Mesenchymal stem cell (in vitro differentiated cells and primary cell): ENCODE measurements around the gene VPS45.

Source experiments
- DNase-seq: peaks from one replicate; pipeline ENCODE4 v3.0.0-alpha.2; 2013
- H2AFZ ChIP-seq: one replicate; pipeline ENCODE4 v1.6.1; 2013; ENCODE audit warnings: low read depth, mild to moderate bottlenecking, control low read depth, inconsistent platforms, low read length, moderate library complexity
- H2AK5ac ChIP-seq: 2 replicates; pipeline ENCODE4 v1.6.1; 2013; ENCODE audit warnings: low read length, moderate library complexity, mild to moderate bottlenecking, inconsistent platforms; ENCODE audit not compliant: severe bottlenecking
- H2BK120ac ChIP-seq: one replicate; pipeline ENCODE4 v1.6.1; 2013; ENCODE audit warnings: low read depth, mild to moderate bottlenecking, inconsistent platforms, low read length, moderate library complexity
- H2BK12ac ChIP-seq, 2 experiments: one replicate each; pipeline ENCODE4 v1.6.1; 2013; ENCODE audit warnings: inconsistent platforms in 2 of 2, low read length in 2 of 2, mild to moderate bottlenecking in 2 of 2, moderate library complexity in 2 of 2, control low read depth in 1 of 2
- H2BK15ac ChIP-seq: one replicate; pipeline ENCODE4 v1.6.1; 2013; ENCODE audit warnings: mild to moderate bottlenecking, low read depth, inconsistent platforms; ENCODE audit not compliant: poor library complexity, severe bottlenecking
- H2BK5ac ChIP-seq: 2 replicates; pipeline ENCODE4 v1.6.1; 2013; ENCODE audit warnings: low read depth, mild to moderate bottlenecking, low read length, control low read depth, inconsistent platforms; ENCODE audit not compliant: poor library complexity, severe bottlenecking
- H3K14ac ChIP-seq, 2 experiments: one replicate each; pipeline ENCODE4 v1.6.1; 2013; ENCODE audit warnings: inconsistent platforms in 2 of 2, low read length in 2 of 2, control low read depth in 1 of 2, mild to moderate bottlenecking in 1 of 2, moderate library complexity in 1 of 2
- H3K18ac ChIP-seq, 2 experiments: one replicate each; pipeline ENCODE4 v1.6.1; 2013; ENCODE audit warnings: inconsistent platforms in 2 of 2, low read length in 2 of 2, control low read depth in 1 of 2, low read depth in 1 of 2, mild to moderate bottlenecking in 1 of 2
- H3K23ac ChIP-seq, 2 experiments: one replicate each; pipeline ENCODE4 v1.6.1; 2013; ENCODE audit warnings: inconsistent platforms in 2 of 2, low read length in 2 of 2, mild to moderate bottlenecking in 2 of 2, moderate library complexity in 2 of 2, control low read depth in 1 of 2
- H3K27ac ChIP-seq: 2 replicates; pipeline ENCODE4 v1.5.1; 2013; ENCODE audit warnings: mild to moderate bottlenecking, moderate library complexity, low read length, control low read depth, inconsistent platforms; ENCODE audit not compliant: poor library complexity, severe bottlenecking
- H3K27me3 ChIP-seq, 2 experiments: 2 replicates each; pipeline versions ENCODE4 v1.6.1 to v1.7.0; 2013; ENCODE audit warnings: low read length in 2 of 2, mild to moderate bottlenecking in 2 of 2, moderate library complexity in 2 of 2, control low read depth in 1 of 2, inconsistent platforms in 1 of 2; ENCODE audit not compliant: control insufficient read depth in 1 of 2, insufficient read depth in 1 of 2
- H3K36me3 ChIP-seq, 2 experiments: 2 replicates each; pipeline versions ENCODE4 v1.6.1 to v1.7.0; 2013; ENCODE audit warnings: low read length in 2 of 2, control low read depth in 1 of 2, inconsistent platforms in 1 of 2, low read depth in 1 of 2, mild to moderate bottlenecking in 1 of 2; ENCODE audit not compliant: insufficient read depth in 2 of 2, control insufficient read depth in 1 of 2
- H3K4ac ChIP-seq, 2 experiments: one replicate each; pipeline ENCODE4 v1.6.1; 2013; ENCODE audit warnings: inconsistent platforms in 2 of 2, low read length in 2 of 2, mild to moderate bottlenecking in 2 of 2, moderate library complexity in 2 of 2, control low read depth in 1 of 2, low read depth in 1 of 2
- H3K4me1 ChIP-seq: 2 replicates; pipeline ENCODE4 v1.6.1; 2013; ENCODE audit warnings: low read depth, low read length, control low read depth; ENCODE audit not compliant: control insufficient read depth, insufficient read depth
- H3K4me2 ChIP-seq: 2 replicates; pipeline ENCODE4 v1.6.1; 2013; ENCODE audit warnings: low read length, mild to moderate bottlenecking, inconsistent platforms; ENCODE audit not compliant: poor library complexity, severe bottlenecking
- H3K4me3 ChIP-seq, 2 experiments: 2 replicates each; pipeline versions ENCODE4 v1.5.1 to v1.7.0; 2013; ENCODE audit warnings: low read length in 2 of 2, mild to moderate bottlenecking in 2 of 2, control low read depth in 1 of 2, low read depth in 1 of 2; ENCODE audit not compliant: insufficient read depth in 1 of 2
- H3K79me1 ChIP-seq: replicated peaks from 2 replicates; pipeline ENCODE4 v1.6.1; 2013; ENCODE audit warnings: mild to moderate bottlenecking, control low read depth, low read length, inconsistent platforms; ENCODE audit not compliant: poor library complexity, severe bottlenecking
- H3K9ac ChIP-seq: 2 replicates; pipeline ENCODE4 v1.7.0; 2013; ENCODE audit warnings: mild to moderate bottlenecking, low read length, moderate library complexity
- H3K9me3 ChIP-seq: 2 replicates; pipeline ENCODE4 v1.7.0; 2013; ENCODE audit warnings: mild to moderate bottlenecking, low read length; ENCODE audit not compliant: control insufficient read depth
- H4K8ac ChIP-seq: one replicate; pipeline ENCODE4 v1.6.1; 2013; ENCODE audit warnings: inconsistent platforms, mild to moderate bottlenecking, low read length, moderate library complexity
- H4K91ac ChIP-seq: one replicate; pipeline ENCODE4 v1.6.1; 2013; ENCODE audit warnings: mild to moderate bottlenecking, low read length, inconsistent platforms
- WGBS: methylation state at CpG from one replicate; pipeline ENCODE4 v1.1.7; 2013; ENCODE audit warnings: mixed read lengths; 5-methylcytosine and 5-hydroxymethylcytosine counted together

Gene VPS45

DNA sequence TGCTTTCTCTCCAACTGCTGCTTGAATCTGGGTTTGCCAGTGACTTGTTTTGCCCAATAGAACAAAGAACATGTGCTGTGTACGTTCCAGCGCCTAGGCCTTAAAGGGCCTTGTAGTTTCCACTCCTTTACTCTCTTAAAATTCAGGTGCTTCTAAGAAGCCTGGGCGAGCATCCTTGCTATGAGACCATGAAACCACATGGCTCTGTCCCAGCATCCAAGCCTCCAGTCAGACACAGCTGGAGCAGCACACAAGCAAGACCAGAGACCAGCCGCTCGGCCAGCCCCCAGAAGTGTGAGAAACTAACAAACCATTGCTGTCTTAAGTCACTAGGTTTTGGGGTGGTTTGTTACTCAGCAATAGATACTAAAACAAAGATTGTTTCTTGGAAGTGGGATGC lies 97.2 kb downstream of the VPS45 start:
- Histone ChIP-seq H2AFZ (no peak overlapping the region), H3K27ac (no peak overlapping the region), H4K8ac (peak overlapping the region; percentile 40), H3K9ac (no peak overlapping the region), H3K4ac (no peak overlapping the region), H3K4me3 (no peak overlapping the region), H3K23ac (no peak overlapping the region), H3K27me3 (no peaks in the 10 kb centered on the region), H3K18ac (no peak overlapping the region), H2BK120ac (no peak overlapping the region), H3K14ac (no peak overlapping the region), H3K36me3 (peaks cover 2 to 13% of the 10 kb centered on the region in 2 experiments), H2BK12ac (peak overlapping the region; percentile 9 to 17), H3K79me1 (no peaks in the 10 kb centered on the region), H3K9me3 (no peaks in the 10 kb centered on the region), H3K4me2 (no peak overlapping the region), H3K4me1 (peaks cover 17% of the 10 kb centered on the region), H4K91ac (no peak overlapping the region), H2BK15ac (no peak overlapping the region), H2AK5ac (peak overlapping the region; percentile 4), H2BK5ac (no peak overlapping the region)
- DNase-seq, result no peak
- WGBS, result 94% methylated on average over 5 of the region's 5 CpGs

DNA sequence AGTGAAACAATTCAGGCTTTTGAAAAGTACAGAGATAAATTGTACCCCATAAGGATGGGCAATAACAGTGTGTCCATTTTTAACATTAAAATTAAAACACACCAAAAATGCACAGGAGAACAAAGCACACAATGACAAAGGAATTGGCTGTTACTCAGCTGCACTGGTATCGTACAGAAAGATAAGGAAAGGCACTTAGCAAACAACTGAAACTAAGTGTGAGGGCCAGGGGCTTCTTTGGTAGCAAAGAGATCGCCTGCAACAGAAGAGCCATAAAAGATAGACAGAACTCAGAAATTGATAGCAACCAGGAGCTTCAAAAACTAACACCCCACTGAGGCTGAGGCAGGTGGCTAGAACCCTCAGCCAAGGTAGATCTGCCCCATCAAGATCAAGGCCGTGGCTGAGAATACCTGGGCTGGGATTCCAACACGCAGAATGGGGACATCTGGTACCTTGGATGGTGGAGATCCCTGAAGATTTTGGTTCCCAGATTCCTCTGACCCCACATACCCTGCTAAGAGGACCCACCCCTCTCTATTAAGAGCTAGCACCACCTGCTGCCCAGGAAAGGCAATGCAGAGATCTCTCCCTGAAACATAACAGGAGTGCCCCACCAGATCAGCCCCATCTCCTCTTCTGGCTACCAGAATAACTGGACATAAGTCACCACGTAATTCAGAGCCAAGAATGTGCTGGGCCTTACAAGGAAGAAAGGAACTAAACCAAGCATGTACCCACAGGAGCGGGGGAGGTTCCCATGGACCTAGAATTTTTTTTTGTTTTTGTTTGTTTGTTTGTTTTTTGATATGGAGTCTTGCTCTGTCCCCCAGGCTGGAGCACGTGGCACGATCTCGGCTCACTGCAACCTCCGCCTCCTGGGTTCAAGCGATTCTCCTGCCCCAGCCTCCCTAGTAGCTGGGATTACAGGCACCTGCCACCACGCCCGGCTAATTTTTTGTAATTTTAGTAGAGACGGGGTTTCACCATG lies 98.3 kb downstream of the VPS45 start:
- no peak overlapping the region for H3K4me3 ChIP-seq
- DNase-seq, result peak; percentile 65

DNA sequence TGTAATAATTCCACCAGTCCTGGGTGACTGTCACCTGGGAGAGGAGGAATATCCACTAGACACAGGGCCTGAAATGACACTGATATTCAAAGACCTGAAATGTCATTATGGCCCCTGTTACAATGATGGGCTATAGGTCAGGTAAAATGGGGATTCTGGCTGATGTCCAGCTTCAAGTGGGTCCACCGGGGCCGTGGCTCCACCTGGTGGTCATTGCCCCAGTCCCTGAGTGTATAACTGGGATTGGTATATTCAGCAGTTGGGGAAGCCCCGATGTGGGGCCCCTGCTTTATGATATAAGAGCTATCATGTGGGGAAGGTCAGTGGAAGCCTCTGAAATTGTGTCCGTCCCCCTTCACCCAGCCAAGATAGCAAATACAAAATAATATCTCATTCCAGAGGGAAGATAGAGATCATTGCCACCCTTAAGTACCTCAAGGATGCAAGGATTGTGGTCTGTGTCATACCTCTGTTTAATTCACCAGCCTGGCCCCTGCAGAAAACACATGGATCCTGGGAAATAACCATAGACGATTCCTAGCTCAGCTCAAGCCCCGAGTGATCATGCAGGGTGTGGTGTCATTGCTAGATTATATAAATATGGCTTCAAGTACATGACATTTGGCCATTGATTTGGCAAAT lies 101.5 kb downstream of the VPS45 start:
- Histone ChIP-seq H3K4me2 (no peak overlapping the region), H3K4ac (no peak overlapping the region)

More for the DNA sequence above, 98.3 kb downstream of the VPS45 start:
- H3K14ac ChIP-seq, result no peak overlapping the region
- no peak overlapping the region for H3K4ac ChIP-seq
- 80% methylated on average over 14 of the region's 14 CpGs for WGBS
- no peak overlapping the region for H2BK120ac ChIP-seq
- no peak overlapping the region for H3K9ac ChIP-seq
- no peak overlapping the region for H2AFZ ChIP-seq
- H3K27me3 ChIP-seq, result no peaks in the 10 kb centered on the region
- no peak overlapping the region for H2AK5ac ChIP-seq
- no peak overlapping the region for H3K4me2 ChIP-seq
- H3K23ac ChIP-seq, result no peak overlapping the region
- no peak overlapping the region for H2BK5ac ChIP-seq
- H2BK12ac ChIP-seq, result peak overlapping the region in 1 of 2 experiments; percentile 38
- H4K8ac ChIP-seq, result no peak overlapping the region
- peaks cover 13% of the 10 kb centered on the region for H3K4me1 ChIP-seq
- H2BK15ac ChIP-seq, result no peak overlapping the region
- H3K36me3 ChIP-seq, result peaks cover 0 to 3% of the 10 kb centered on the region in 2 experiments
- no peak overlapping the region for H4K91ac ChIP-seq
- no peaks in the 10 kb centered on the region for H3K79me1 ChIP-seq
- no peaks in the 10 kb centered on the region for H3K9me3 ChIP-seq
- H3K18ac ChIP-seq, result no peak overlapping the region
- H3K27ac ChIP-seq, result no peak overlapping the region

DNA sequence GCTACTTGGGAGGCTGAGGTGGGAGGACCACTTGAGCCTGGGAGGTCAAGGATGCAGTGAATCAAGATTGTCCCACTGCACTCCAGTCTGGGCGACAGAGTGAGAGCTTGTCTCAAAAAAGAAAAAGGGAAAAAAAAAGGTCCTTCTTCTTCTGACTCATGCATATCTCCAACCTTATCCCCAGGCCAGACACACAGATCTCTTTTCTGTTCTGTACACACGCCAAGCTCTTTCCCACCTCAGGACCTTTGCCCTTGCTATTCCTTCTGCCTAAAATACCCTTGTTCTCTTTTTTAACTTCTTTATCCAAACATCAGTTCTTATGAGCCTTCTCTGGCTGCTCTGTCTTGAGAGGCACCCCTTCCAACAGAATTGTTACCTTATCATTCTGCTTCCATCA lies 104.2 kb downstream of the VPS45 start:
- Histone ChIP-seq H3K18ac (no peak overlapping the region), H2AK5ac (no peak overlapping the region), H3K23ac (no peak overlapping the region), H3K79me1 (no peaks in the 10 kb centered on the region), H4K8ac (no peak overlapping the region), H2BK12ac (no peak overlapping the region), H3K9me3 (no peaks in the 10 kb centered on the region), H4K91ac (no peak overlapping the region), H3K4me1 (peaks cover 3% of the 10 kb centered on the region), H3K9ac (no peak overlapping the region), H2AFZ (no peak overlapping the region), H3K14ac (no peak overlapping the region), H3K36me3 (no peaks in the 10 kb centered on the region), H2BK15ac (no peak overlapping the region), H3K27me3 (no peaks in the 10 kb centered on the region), H2BK5ac (no peak overlapping the region), H2BK120ac (no peak overlapping the region), H3K27ac (no peak overlapping the region), H3K4me2 (no peak overlapping the region), H3K4ac (no peak overlapping the region), H3K4me3 (no peak overlapping the region)
- DNase-seq, result no peak
- WGBS, result 33% methylated on average over 2 of the region's 2 CpGs

More for the DNA sequence above, 101.5 kb downstream of the VPS45 start:
- no peak overlapping the region for H3K9ac ChIP-seq
- no peak overlapping the region for H3K14ac ChIP-seq
- H2BK15ac ChIP-seq, result no peak overlapping the region
- no peak overlapping the region for H3K23ac ChIP-seq
- no peaks in the 10 kb centered on the region for H3K79me1 ChIP-seq
- H2BK5ac ChIP-seq, result no peak overlapping the region
- H3K9me3 ChIP-seq, result no peaks in the 10 kb centered on the region
- peak; percentile 69 for DNase-seq
- H2AFZ ChIP-seq, result no peak overlapping the region
- 57% methylated on average over 6 of the region's 6 CpGs for WGBS
- H4K91ac ChIP-seq, result no peak overlapping the region
- H2BK12ac ChIP-seq, result no peak overlapping the region
- no peaks in the 10 kb centered on the region for H3K36me3 ChIP-seq
- H2AK5ac ChIP-seq, result no peak overlapping the region
- H3K18ac ChIP-seq, result no peak overlapping the region
- H3K4me3 ChIP-seq, result no peak overlapping the region
- peaks cover 3% of the 10 kb centered on the region for H3K4me1 ChIP-seq
- no peak overlapping the region for H4K8ac ChIP-seq
- H2BK120ac ChIP-seq, result no peak overlapping the region
- no peak overlapping the region for H3K27ac ChIP-seq
- no peaks in the 10 kb centered on the region for H3K27me3 ChIP-seq
